ENCODE data around the gene FRMD1.

FRMD1 gene

DNA sequence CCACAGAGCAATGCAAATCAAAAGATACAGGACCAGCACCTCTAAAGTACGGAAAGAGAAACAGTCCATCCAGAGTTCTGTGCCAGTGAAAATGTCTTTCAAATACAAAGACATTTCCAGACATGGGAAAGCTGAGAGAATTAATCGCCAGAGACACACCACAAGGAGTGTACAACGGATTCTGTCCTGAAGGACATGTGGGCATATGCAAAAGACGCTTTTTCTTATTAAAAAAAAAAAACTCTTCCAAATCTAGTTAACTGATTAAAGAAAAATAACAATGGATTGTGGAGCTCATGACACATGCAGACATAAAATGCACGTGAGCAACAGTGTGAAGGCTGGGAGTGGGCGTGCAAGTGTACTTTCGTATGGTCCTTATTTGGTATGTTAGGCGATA, 58.8 kb downstream of the FRMD1 start:
- TF ChIP-seq, protein P1, sequence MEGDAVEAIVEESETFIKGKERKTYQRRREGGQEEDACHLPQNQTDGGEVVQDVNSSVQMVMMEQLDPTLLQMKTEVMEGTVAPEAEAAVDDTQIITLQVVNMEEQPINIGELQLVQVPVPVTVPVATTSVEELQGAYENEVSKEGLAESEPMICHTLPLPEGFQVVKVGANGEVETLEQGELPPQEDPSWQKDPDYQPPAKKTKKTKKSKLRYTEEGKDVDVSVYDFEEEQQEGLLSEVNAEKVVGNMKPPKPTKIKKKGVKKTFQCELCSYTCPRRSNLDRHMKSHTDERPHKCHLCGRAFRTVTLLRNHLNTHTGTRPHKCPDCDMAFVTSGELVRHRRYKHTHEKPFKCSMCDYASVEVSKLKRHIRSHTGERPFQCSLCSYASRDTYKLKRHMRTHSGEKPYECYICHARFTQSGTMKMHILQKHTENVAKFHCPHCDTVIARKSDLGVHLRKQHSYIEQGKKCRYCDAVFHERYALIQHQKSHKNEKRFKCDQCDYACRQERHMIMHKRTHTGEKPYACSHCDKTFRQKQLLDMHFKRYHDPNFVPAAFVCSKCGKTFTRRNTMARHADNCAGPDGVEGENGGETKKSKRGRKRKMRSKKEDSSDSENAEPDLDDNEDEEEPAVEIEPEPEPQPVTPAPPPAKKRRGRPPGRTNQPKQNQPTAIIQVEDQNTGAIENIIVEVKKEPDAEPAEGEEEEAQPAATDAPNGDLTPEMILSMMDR (IDR thresholded peaks at IDR 0.05; ENCODE audit: low read depth, low read length): no peak
- H3K4me3 ChIP-seq (ENCODE audit: low read depth, low read length): no peak overlapping the region

DNA sequence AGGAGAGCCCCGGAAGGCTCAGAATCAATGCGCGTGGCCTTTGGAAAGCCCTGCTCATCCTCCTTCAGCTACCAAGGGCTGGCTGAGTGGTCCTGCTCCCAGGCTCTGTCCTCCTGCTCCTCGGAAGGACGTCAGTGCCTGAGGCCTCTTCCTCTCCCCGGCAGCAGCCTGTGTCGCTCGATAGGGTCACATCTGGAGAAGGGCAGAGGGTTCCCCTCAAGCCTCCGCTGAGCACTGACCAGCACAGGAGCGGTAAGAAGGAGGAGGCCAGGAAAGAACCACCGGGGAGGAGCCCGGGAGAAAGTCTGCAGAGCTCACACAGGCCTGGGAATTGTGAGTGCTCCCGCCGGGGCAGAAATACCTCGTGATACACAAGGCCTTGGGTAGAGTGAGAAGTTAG, 60.3 kb downstream of the FRMD1 start:
- TF ChIP-seq, protein P1 (IDR thresholded peaks at IDR 0.05; ENCODE audit: low read depth, low read length): no peak
- no peak overlapping the region for H3K4me3 ChIP-seq (ENCODE audit: low read depth, low read length)

DNA sequence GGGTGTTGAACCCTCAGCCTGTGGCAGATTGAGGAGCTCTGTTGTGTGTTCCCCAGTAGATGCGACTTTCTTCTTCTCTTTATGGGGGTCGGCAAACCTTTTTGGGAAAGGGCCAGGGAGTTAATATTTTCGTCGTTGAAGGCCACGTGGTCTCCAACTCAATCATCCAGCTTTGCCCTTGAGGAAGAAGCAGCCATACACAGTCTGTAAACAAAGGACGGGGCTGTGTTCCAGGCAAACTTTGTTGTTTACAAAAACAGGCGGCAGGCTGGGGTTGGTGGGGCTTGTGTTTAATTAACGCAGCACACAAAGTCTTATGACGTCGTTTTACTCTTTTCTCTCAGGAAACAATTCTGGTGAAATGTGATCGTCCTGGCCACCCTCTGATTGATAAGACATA, 61.4 kb downstream of the FRMD1 start:
- no peak overlapping the region for H3K4me3 ChIP-seq (ENCODE audit: low read depth, low read length)
- TF ChIP-seq, protein P1 (IDR thresholded peaks at IDR 0.05; ENCODE audit: low read depth, low read length): no peak

DNA sequence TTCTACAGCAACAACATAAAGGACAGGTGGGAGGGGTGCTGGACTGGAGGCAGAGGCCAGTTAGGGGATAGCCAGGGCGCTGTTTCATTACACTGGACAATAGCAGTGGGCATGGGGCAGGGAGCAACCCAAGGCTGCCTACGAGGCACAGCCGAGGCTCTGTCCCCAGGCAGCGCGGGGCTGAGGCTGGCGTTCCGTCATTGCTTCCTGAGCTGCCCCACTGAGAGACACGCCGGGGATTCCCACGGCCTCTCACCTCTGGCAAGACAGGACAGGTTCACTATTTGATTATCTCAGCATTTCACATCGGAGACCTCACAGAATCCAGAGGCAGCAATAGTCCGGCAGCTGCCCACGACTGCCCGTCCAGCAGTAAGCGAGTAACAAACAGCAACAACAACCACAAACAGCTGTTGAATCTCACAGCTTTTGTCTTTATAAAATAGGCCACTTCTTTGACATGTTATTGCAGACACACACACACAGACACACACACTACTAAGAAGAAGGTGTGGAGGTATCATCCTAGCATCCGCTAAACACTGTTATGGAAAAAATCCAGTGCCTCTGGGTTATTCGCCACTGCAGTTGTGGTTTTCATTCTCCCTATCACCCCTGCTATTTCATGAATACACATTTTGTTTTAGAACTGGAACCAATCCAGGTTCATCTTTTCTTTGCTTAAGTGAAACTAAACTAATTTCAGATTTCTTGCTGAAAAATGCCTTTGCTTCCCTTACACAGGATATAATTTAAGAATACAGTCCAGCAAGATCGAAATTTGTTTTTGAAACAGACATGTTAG, 62.1 kb downstream of the FRMD1 start:
- TF ChIP-seq, protein P1 (IDR thresholded peaks at IDR 0.05; ENCODE audit: low read depth, low read length): no peak
- H3K4me3 ChIP-seq (ENCODE audit: low read depth, low read length): no peak overlapping the region

DNA sequence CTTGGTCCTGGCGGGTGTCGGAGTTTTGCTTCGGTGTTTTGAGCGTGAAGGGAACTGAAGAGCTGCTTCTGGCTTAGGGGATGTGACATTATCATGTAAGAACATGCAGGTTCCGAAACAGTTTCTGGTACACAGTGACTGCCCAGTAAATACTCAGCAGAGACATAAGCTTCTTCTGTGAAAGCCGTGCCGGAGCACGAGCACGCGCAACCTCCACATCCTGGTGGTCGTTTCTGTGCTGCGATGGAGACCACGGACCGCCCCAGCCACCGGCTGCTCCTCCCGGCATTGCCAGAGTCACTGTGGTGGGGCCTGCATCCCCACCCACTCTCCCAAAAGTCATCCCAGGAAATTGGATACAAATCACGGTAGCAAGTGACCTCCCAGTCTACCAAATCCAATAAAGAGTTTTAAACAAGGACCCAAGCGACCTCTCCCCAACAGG, 62.8 kb downstream of the FRMD1 start:
- H3K4me3 ChIP-seq (ENCODE audit: low read depth, low read length): no peak overlapping the region
- TF ChIP-seq, protein P1 (IDR thresholded peaks at IDR 0.05; ENCODE audit: low read depth, low read length): no peak

DNA sequence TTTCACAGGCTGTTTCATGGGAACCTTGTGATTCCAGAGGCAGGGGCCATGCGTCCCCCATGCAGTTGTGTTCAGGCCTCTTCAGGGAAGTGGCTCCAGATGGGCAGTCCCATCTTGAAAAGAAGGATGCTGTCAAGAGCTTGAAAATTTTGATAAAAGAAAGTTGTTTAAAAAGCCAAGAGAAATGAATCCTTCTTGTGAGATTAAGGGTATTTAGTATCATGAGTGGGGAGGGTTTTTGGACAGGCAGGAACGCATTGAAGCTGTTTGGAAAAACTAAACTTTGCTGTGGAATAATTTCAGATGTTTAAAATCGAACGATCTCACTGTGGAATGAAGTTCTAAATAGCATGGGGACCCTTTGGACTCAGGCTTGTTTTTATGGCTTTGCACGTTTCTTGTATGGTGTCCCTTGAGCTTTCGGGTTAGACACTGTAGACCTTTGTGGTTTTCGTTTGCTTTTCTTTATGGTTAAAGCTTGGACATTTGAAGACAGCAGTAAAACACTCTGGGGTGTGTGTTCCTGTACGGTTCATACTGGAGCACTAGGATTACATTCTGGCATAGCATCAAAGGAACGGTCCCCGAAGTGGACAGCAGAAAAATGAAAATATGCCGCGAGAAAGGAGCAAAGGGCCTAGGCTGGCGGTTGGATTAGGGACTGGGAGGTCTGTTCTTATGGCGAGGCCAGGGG, 63.4 kb downstream of the FRMD1 start:
- H3K4me3 ChIP-seq (ENCODE audit: low read depth, low read length): no peak overlapping the region
- TF ChIP-seq, protein P1 (IDR thresholded peaks at IDR 0.05; ENCODE audit: low read depth, low read length): no peak

DNA sequence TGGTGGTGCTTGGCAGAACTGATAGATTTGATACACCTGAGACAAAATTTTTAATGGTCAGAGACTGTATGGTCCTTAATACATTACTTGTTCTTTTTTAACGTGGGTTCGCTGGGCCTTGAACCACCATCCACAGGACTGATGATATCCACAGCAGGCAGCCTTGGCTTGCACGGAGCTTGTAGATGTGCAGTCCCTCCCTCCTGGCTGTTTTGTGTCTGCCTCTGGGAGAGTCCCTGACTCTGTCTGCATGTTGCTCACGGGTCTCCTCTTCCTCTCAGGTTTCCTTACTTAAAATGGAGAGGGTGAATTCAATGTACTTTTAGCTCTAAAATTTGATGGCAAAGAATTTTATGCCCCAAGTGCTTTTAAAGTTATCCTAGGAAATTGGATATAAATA, 64.0 kb downstream of the FRMD1 start:
- TF ChIP-seq, protein P1 (IDR thresholded peaks at IDR 0.05; ENCODE audit: low read depth, low read length): no peak
- no peak overlapping the region for H3K4me3 ChIP-seq (ENCODE audit: low read depth, low read length)
